ENCODE results near the gene EIF4E2.
A peak's percentile ranks its signal among the peaks of the same experiment; 100 is the strongest.

EIF4E2 gene

GRCh38 chr2:232539298-232540231, 10.9 kb upstream of the EIF4E2 start, which contains the start of gene CHRNG:
Gene CHRNG (plus strand): TSS chr2:232539692. CDS start chr2:232539748, 56 bp downstream.
- DNase-seq = peak; percentile 25

DNA sequence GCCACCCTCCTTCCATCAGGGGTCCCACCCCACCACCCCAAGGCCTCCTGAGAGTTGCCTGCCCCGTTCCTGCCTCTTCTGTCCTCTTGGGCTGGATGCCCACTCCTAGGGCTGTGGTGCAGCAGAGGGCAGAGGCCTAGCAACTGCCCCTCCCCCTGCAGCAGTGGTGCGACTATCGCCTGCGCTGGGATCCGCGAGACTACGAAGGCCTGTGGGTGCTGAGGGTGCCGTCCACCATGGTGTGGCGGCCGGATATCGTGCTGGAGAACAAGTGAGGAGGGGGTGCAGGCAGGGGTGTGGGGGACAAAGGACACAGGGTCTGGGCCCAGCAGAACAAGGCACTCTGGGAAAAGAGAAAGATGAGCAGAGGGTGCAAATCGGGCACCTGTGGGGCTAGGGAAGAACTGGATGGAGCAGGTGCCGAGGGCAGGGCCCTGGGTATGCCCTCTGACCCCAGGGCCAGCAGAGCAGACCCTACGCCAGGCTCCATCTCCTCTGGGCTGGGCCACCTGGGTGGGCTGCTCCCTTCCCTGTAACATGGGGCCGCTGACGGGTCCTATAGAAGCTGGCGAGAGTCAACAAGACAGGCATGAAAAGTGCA, 9.9 kb upstream of the EIF4E2 start:
- peak; percentile 26 for DNase-seq

DNA sequence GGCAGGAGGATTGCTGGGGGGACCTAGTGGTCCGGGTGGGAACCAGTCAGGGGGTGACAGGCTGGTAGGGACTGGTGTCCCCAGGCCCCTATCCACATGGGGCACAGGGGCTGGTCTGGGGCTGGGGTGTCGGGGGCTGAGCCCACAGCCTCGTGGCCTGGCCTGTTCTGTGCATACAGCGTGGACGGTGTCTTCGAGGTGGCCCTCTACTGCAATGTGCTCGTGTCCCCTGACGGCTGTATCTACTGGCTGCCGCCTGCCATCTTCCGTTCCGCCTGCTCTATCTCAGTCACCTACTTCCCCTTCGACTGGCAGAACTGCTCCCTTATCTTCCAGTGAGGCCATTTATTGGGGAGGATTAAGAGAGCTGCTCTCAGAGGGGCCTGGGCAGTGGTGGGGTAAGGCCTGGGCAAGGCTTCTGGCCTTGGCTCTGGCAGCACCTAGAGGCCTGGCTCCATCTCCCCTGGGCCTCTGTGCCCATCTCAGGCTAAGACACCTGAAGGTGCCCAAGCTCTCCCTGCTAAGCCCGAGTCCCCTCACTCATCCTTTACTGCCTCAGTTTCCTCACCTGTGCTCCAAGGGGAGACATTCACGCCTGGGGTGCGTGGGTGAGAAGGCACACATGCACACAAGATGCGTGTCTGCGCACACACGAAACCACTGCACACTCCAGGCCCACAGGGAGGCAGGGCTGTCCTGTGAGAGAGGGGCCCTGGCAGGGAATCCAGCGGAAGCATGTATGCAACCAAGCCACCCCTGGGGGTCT, 9.1 kb upstream of the EIF4E2 start:
- peak; percentile 30 for DNase-seq

DNA sequence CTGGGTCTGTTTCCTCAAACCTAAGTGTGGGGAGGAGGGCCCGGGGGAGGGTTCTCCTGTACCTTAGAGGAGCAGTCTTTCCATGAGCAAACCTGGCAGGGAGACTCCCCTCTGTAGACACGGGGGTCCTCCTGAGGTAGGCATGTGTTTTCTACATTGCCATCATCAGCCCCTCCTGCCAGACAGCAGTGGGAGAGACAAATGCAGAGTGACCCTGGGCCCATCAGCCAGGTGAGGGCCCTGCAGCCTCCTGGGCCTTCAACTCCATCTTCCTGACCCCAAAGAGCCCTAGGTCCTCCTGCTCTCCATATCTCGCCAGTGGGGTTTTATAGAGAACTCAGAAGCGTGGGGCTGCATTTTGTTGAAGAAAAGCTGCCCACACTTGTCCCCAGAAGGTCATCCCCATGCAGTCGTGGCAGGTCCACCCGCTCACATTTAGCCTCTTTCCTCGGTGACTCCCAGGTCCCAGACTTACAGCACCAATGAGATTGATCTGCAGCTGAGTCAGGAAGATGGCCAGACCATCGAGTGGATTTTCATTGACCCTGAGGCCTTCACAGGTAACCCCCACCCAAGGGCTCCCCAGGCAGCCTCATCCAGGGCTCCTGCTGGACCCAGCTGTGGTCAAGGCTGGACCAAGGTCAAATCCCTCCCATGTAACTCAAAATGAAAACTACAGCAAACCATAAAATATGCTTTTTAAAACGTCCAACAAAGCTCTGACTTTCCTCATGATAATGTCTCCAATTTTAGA, 8.4 kb upstream of the EIF4E2 start:
- peak; percentile 17 for DNase-seq

DNA sequence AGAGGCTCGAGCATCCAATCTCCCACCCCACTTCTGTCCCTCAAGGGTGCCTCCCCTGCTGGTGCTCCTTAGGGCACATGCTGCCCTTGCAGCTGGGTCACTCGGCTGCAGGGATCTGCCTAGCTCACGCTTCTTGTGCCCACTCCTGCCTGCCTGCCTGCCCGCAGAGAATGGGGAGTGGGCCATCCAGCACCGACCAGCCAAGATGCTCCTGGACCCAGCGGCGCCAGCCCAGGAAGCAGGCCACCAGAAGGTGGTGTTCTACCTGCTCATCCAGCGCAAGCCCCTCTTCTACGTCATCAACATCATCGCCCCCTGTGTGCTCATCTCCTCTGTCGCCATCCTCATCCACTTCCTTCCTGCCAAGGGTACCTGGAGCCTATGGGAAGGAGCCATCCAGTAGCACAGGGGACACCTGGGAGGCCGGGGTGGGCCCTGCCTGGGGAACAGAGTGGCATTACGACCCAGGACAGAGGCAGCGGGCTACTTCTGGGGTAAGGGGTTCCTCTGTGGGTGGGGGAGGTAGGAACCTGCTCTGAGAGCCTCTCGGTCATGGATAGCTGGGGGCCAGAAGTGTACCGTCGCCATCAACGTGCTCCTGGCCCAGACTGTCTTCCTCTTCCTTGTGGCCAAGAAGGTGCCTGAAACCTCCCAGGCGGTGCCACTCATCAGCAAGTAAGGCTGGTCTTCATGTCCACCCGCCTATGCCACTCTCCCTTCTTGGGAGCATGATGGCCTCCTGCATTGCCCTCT, 7.6 kb upstream of the EIF4E2 start:
- peak; percentile 27 for DNase-seq

DNA sequence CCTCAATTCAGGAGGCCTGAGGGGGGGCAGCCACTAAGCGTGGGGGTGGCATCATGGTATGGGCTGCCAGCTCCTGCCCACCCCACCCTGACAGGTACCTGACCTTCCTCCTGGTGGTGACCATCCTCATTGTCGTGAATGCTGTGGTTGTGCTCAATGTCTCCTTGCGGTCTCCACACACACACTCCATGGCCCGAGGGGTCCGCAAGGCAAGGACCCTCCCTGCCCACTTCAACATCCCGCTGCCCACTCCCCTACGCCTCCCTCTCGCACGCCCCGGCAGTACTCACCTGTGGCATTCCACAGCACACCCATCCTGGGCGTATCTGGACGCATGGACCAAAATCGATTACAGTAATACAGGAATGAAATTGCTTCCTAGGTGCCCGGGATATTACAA, 7.0 kb upstream of the EIF4E2 start:
- peak; percentile 14 for DNase-seq

GRCh38 chr2:232543928-232544631, 6.4 kb upstream of the EIF4E2 start:
- peak; percentile 23 for DNase-seq

- no peak for DNase-seq
These were observed 5.8 kb upstream of the EIF4E2 start for GRCh38 chr2:232544674-232545073.

GRCh38 chr2:232545511-232546375, 4.7 kb upstream of the EIF4E2 start:
- no peak for DNase-seq

DNA sequence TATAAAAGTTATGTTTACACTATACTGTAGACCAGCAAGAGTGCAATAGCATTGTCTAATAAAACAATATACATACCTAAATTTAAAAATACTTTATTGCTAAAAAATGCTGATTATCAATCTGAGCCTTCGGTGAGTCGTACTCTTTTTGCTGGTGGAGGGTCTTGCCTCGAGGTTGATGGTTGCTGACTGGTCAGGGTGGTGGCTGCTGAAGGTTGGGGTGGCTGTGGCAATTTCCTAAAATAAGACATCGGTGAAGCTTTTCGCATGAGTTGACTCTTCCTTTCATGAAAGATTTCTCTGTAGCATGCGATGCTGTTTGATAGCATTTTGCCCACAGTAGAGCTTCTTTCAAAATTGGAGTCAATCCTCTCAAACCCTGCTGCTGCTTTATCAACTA, 2.5 kb upstream of the EIF4E2 start:
- no peak for DNase-seq

GRCh38 chr2:232549655-232550353, 685 bp upstream of the EIF4E2 start:
- DNase-seq = no peak

DNA sequence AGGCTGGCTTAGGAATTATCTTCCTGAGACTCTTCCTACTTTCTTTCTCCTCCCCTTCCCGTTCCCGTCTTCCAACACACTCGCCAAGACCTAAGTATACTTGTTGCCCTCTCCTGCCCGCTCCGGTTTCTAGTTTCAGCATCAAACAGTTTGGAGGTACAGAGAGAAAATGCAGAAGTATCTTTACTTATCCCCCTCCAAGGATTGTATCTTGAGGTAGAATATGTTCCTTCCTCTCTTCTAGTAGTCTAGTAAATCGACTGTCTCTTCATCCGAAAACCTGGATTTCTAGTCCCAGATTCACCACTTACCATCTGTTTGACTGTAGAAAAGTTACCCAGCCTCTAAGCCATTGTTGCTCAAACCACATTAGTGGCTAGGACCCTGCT, 755 bp downstream of the EIF4E2 start:
- no peak for DNase-seq

DNA sequence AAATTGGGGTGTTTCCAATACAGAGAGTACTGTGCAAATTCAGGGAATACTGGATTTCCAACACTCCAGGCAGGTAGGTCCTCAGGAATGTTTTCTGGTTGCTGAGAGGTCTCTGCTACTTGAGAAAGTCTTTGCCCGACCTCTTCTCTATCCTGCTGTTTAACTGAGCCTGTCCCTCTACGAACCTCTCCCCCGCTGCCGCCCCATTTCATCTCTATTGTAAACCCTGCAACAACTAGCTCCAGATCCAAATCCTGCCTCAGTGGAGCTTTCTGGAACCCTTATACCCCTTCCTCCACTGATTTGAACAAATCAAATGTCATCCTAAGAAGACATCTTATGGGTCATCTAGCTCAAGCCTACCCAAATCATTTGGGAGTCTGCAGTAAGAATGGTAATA, 1.3 kb downstream of the EIF4E2 start:
- no peak for DNase-seq

- no peak for DNase-seq
These were observed 5.9 kb downstream of the EIF4E2 start for GRCh38 chr2:232556426-232556825.

DNA sequence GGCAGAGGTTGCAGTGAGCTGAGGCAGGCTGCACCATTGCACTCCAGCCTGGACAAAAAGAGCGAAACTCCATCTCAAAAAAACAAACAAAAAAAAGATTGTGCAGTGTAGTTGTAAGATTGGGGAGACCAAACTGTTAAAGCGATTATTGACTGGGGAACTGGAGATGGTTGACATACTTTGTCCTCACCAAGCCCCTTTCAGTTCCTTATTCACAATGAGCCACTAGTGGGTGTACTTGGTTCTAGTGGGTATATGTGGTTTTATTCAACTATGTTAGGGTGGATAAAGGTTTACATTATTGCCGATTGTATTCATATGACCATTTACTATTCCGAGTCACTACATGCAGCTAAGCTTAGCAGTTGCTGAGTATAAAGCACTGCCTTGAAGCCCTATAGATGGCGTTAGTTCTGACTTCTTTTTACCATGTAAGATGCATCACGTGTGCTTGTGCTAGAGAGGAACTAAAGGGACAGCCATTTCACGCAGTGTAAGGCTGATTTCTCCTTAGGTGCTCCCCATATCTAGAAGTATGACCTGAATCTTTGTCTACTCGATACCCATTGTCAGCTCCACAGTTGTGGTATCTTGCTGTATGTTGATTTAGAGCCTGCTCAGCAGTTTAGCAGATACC, 12.1 kb downstream of the EIF4E2 start:
- DNase-seq = no peak

GRCh38 chr2:232563580-232563979, 13.1 kb downstream of the EIF4E2 start:
- no peak for DNase-seq

DNA sequence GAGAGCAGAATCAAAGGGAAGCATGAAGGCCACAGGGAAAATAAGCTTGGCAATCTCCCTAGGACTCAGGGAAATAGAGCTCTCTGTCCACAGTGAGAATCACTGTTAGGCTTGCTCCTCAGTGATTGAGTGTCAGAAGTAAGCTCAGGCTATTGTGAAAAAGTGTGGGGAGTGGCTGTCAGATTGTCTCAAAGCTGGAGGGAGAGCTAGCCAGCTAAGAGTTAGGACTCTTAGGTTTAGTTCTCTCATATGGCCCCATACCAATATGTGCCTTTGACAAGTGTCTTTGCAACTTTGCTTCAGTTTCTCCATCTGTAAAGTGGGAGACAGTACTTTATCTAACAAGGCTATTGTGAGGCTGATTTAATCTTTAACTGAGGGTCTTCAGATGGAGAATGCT, 17.2 kb downstream of the EIF4E2 start:
- DNase-seq = no peak

- no peak for DNase-seq
These were observed 17.7 kb downstream of the EIF4E2 start for GRCh38 chr2:232568161-232568560.

DNA sequence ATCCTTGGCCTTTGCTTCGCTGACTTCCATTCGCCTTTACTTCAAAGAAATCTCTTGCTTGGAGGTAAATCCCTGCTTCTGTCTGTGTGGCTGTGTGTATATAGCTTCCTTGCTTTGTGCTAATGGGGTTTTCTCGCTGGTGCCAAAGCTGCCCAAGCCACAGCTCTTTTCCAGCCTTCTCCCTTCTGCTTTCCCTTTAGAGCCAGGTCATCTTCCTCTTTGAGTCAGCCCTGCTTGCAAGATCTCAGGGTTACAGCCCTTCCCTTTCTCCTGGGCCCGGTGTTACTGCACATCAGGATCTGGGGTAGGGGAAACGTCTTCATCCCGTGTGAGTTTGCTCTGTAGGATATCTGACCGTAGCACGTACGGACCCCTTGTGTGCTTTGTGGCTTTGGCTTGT, 19.1 kb downstream of the EIF4E2 start:
- DNase-seq = no peak
